A549 (cell line): Measurements from ENCODE around the gene AMHR2. TPM values are rescaled to one million over a fixed set of nuclear protein-coding genes. Genes with fewer than 3 reads are reported as not detected.
A peak's percentile ranks its signal among the peaks of the same experiment; 100 is the strongest.
"Not testable (repeated sequence)": the region's sequence is repeated elsewhere in the genome, so short reads cannot be mapped to it uniquely, and the experiment has no call there.

ENCODE experiments used
- ATAC-seq, 2 experiments: fragments of 200-7000 bp in 1 of 2; fragments of >200 bp in 1 of 2; cut with Nextera tagmentation in 1 of 2; cut with Tn5 transposase in 1 of 2; 3 replicates each; pipeline versions ENCODE4 v1.8.0 to v1.9.1; 2018 to 2020; ENCODE audit warnings: mild to moderate bottlenecking in 1 of 2, moderate library complexity in 1 of 2
- CTCF ChIA-PET: fragments of 300-600 bp; sonication (Branson Sonifier 250); formaldehyde crosslinking; extraction: SDS; loops from one replicate; lab custom pipeline; 2021; ENCODE audit warnings: antibody characterized with exemption, inconsistent platforms; lab: Yijun Ruan, JAX
- POLR2A ChIA-PET: fragments of 350-600 bp; formaldehyde crosslinking; extraction: SDS; loops from one replicate; lab custom pipeline; 2021; ENCODE audit warnings: antibody characterized with exemption, inconsistent platforms; lab: Yijun Ruan, JAX
- DNase-seq, 2 experiments: peaks; one replicate each; pipeline versions ENCODE4 v3.0.0 to v3.0.0-alpha.2; 2011 to 2016; ENCODE audit warnings: low read depth in 1 of 2, low spot score in 1 of 2
- FAIRE-seq: peaks from 2 replicates; lab custom pipeline; 2011; peaks lifted over from hg19 to GRCh38; lab: Jason Lieb, UNC
- H3K27ac ChIP-seq, 2 experiments: fragments of >200 bp; sonication (Bioruptor Twin); formaldehyde crosslinking; 3 replicates each; pipeline ENCODE4 v1.5.1; 2016 to 2017
- H3K4me1 ChIP-seq: fragments of >200 bp; sonication (Bioruptor Twin); formaldehyde crosslinking; 3 replicates; pipeline ENCODE4 v1.6.1; 2016
- H3K4me2 ChIP-seq: fragments of >200 bp; sonication (Bioruptor Twin); formaldehyde crosslinking; 3 replicates; pipeline ENCODE4 v1.6.1; 2016
- H3K4me3 ChIP-seq: fragments of >200 bp; sonication (Bioruptor Twin); formaldehyde crosslinking; 3 replicates; pipeline ENCODE4 v1.5.1; 2016
- H3K9me3 ChIP-seq: fragments of >200 bp; sonication (Bioruptor Twin); formaldehyde crosslinking; 3 replicates; pipeline ENCODE4 v1.6.1; 2016
- BHLHE40 ChIP-seq: IDR thresholded peaks from 2 replicates; pipeline ENCODE4 v1.6.1; 2012; ENCODE audit warnings: low read depth, low read length, inconsistent platforms
- CBX2 ChIP-seq: fragments of 200-600 bp; sonication (generic); IDR thresholded peaks from 2 replicates; pipeline ENCODE4 v1.6.1; 2016; ENCODE audit warnings: low read depth, mild to moderate bottlenecking, borderline replicate concordance
- EHMT2 ChIP-seq: fragments of 200-600 bp; sonication (generic); IDR thresholded peaks from 2 replicates; pipeline ENCODE4 v1.6.1; 2016; ENCODE audit warnings: antibody characterized with exemption, low read depth, mild to moderate bottlenecking, moderate library complexity
- EP300 ChIP-seq, 2 experiments: fragments of >200 bp; sonication (Bioruptor Twin); formaldehyde crosslinking; IDR thresholded peaks; 2 replicates in 1 of 2; 3 replicates in 1 of 2; pipeline ENCODE4 v1.6.1; 2016 to 2017
- HMGXB4 ChIP-seq: fragments of 250-450 bp; sonication (Bioruptor Pico); IDR thresholded peaks from 2 replicates; pipeline ENCODE4 v1.5.0; 2021; ENCODE audit warnings: mild to moderate bottlenecking, moderate library complexity, borderline replicate concordance
- HOXB13 ChIP-seq: fragments of 250-450 bp; sonication (Bioruptor Pico); IDR thresholded peaks from 2 replicates; pipeline ENCODE4 v1.5.0; 2020; ENCODE audit warnings: low read depth, mild to moderate bottlenecking, moderate library complexity
- HOXB5 ChIP-seq: fragments of 250-450 bp; sonication (Bioruptor Pico); IDR thresholded peaks from 2 replicates; pipeline ENCODE4 v1.5.0; 2020; ENCODE audit warnings: mild to moderate bottlenecking, moderate library complexity
- JUN ChIP-seq, 2 experiments: fragments of >200 bp; sonication (Bioruptor Twin); formaldehyde crosslinking; IDR thresholded peaks; 2 replicates in 1 of 2; 3 replicates in 1 of 2; pipeline ENCODE4 v1.6.1; 2016 to 2017
- JUNB ChIP-seq: fragments of >200 bp; sonication (Bioruptor Twin); formaldehyde crosslinking; IDR thresholded peaks from 2 replicates; pipeline ENCODE4 v1.6.1; 2016
- KDM1A ChIP-seq: fragments of 200-600 bp; sonication (generic); IDR thresholded peaks from 2 replicates; pipeline ENCODE4 v1.6.1; 2016; ENCODE audit warnings: low read depth, mild to moderate bottlenecking
- MAX ChIP-seq: IDR thresholded peaks from 2 replicates; pipeline ENCODE4 v1.6.1; 2012
- NR3C1 ChIP-seq: fragments of >200 bp; sonication (Bioruptor Twin); formaldehyde crosslinking; IDR thresholded peaks from 3 replicates; pipeline ENCODE4 v1.6.1; 2017
- PHF8 ChIP-seq: fragments of 200-600 bp; sonication (generic); IDR thresholded peaks from 2 replicates; pipeline ENCODE4 v1.6.1; 2016; ENCODE audit warnings: low read depth, mild to moderate bottlenecking, antibody characterized with exemption, moderate library complexity, borderline replicate concordance
- RAD21 ChIP-seq, 2 experiments: fragments of >200 bp in 1 of 2; sonication (Bioruptor Twin) in 1 of 2; formaldehyde crosslinking in 1 of 2; IDR thresholded peaks in 1 of 2; conservative IDR thresholded peaks in 1 of 2; 2 replicates in 1 of 2; 3 replicates in 1 of 2; pipeline ENCODE4 v1.6.1; 2012 to 2018; ENCODE audit warnings: inconsistent platforms in 1 of 2
- REST ChIP-seq: fragments of 200-600 bp; sonication (generic); IDR thresholded peaks from 2 replicates; pipeline ENCODE4 v1.6.1; 2016; ENCODE audit warnings: antibody characterized with exemption, mild to moderate bottlenecking, moderate library complexity
- RFX5 ChIP-seq: fragments of 450-650 bp; IDR thresholded peaks from 2 replicates; pipeline ENCODE4 v1.7.1; 2014; ENCODE audit warnings: antibody characterized with exemption, mild to moderate bottlenecking, moderate library complexity
- SREBF2 ChIP-seq: fragments of 450-650 bp; IDR thresholded peaks from 2 replicates; pipeline ENCODE4 v1.6.1; 2014; ENCODE audit warnings: mild to moderate bottlenecking, moderate library complexity
- TFCP2L1 ChIP-seq: fragments of 250-450 bp; sonication (Bioruptor Pico); IDR thresholded peaks from 2 replicates; pipeline ENCODE4 v1.5.0; 2021; ENCODE audit warnings: mild to moderate bottlenecking
- TP53 ChIP-seq: fragments of 250-450 bp; sonication (Bioruptor Pico); IDR thresholded peaks from 2 replicates; pipeline ENCODE4 v1.5.0; 2021; ENCODE audit warnings: mild to moderate bottlenecking, moderate library complexity
- USF2 ChIP-seq: fragments of 450-650 bp; IDR thresholded peaks from 2 replicates; pipeline ENCODE4 v1.6.1; 2014; ENCODE audit warnings: antibody characterized with exemption
- ZNF302 ChIP-seq: fragments of 250-450 bp; sonication (Bioruptor Pico); IDR thresholded peaks from 2 replicates; pipeline ENCODE4 v1.9.0; 2021; ENCODE audit warnings: inconsistent platforms, mild to moderate bottlenecking, moderate library complexity
- WGBS: methylation state at CpG from one replicate; pipeline ENCODE4 v1.1.6; 2017; ENCODE audit errors: missing lambda C conversion rate; 5-methylcytosine and 5-hydroxymethylcytosine counted together
- polyA plus RNA-seq, 4 experiments: library from polyadenylated mRNA; depleted of rRNA in 3 of 4; stranded (reverse); fragments of >200 nt; fragmentation: RNase III in 1 of 4; extraction: RNeasy Plus Mini Kit Qiagen cat#74134 plus additional on column Dnase treatment in 1 of 4; gene quantifications; 2 replicates in 3 of 4; 3 replicates in 1 of 4; pipeline ENCODE4 v1.2.3, GENCODE V29; 2011 to 2017

Gene AMHR2
- polyA plus RNA-seq, 2 of the 4 experiments (the other 2 are of a cell fraction) = 0.12 to 0.18 TPM

GRCh38 chr12:53417291-53417816 is 6.3 kb upstream of the AMHR2 start:
- not testable (repeated sequence) for DNase-seq, H3K9me3 ChIP-seq, ATAC-seq, H3K4me3 ChIP-seq, H3K27ac ChIP-seq, H3K4me2 ChIP-seq, FAIRE-seq
- ChIA-PET POLR2A (interaction anchor here (0.8 to 1.1 kb wide), 4 partner anchors 18 to 96 kb away, joined by 3 read pairs; partner anchors contain the start of gene AAAS), CTCF (interaction anchor here (0.8 to 2.8 kb wide), 11 partner anchors 8 to 96 kb away, joined by 3 to 21 read pairs (median 5); partner anchors contain the start of gene AAAS)
- 97% methylated on average over 9 of the region's 9 CpGs for WGBS
- 0 out of 5 replicates have a peak, but pooled peaks of 1 of the 2 experiments have one; percentile 32 for TF ChIP-seq JUN (IDR thresholded peaks at IDR 0.05)
- H3K4me1 ChIP-seq = peaks cover 42% of the 10 kb centered on the region

GRCh38 chr12:53418221-53418620 is 5.4 kb upstream of the AMHR2 start:
- 0 out of 3 replicates have a peak overlapping the region, but pooled peaks have one; percentile 12 for H3K4me2 ChIP-seq
- WGBS = 97% methylated on average over 3 of the region's 3 CpGs
- TF ChIP-seq RAD21 (conservative IDR thresholded peaks at IDR 0.05 in 1 of 2, IDR thresholded peaks at IDR 0.05 in 1 of 2) (no peak), RFX5 (no peak), BHLHE40 (no peak), USF2 (no peak), EP300 (IDR thresholded peaks at IDR 0.05) (no peak), KDM1A (no peak), NR3C1 (no peak), ZNF302 (CRISPR knock-in tag) (no peak), HOXB5 (CRISPR knock-in tag) (no peak), PHF8 (no peak)
- no peaks in the 10 kb centered on the region for H3K9me3 ChIP-seq
- peak overlapping the region in 1 of 2 experiments; percentile 1; a peak in 1 of 6 replicates for H3K27ac ChIP-seq
- ChIA-PET POLR2A (interaction anchor here (0.6 to 1.1 kb wide), 5 partner anchors 39 to 97 kb away, joined by 3 to 4 read pairs (median 4); partner anchors contain the start of genes AAAS and TARBP2), CTCF (interaction anchor here (1.2 to 2.8 kb wide), 5 partner anchors 23 to 97 kb away, joined by 3 to 21 read pairs (median 15); partner anchors contain the start of gene AAAS)
- peaks cover 36% of the 10 kb centered on the region for H3K4me1 ChIP-seq
- no peak for DNase-seq
- no peak overlapping the region for H3K4me3 ChIP-seq
- no peak for FAIRE-seq
- ATAC-seq = no peak

- no peak for TF ChIP-seq SREBF2
- TF ChIP-seq JUNB = no peak
- no peak for TF ChIP-seq HOXB13 (CRISPR knock-in tag)
- no peak for TF ChIP-seq HMGXB4 (CRISPR knock-in tag)
- TF ChIP-seq NR3C1 = no peak
- no peak for TF ChIP-seq EHMT2
- TF ChIP-seq REST = no peak
- TF ChIP-seq TFCP2L1 (CRISPR knock-in tag) = no peak
- no peak for TF ChIP-seq MAX
- no peak for TF ChIP-seq CBX2
- TF ChIP-seq TP53 (CRISPR knock-in tag) = no peak
- no peak for ATAC-seq
- 88% methylated on average over 2 of the region's 2 CpGs for WGBS
- CTCF ChIA-PET = interaction anchor here (2.0 to 16.7 kb wide), 7 partner anchors 12 to 93 kb away, joined by 8 to 408 read pairs (median 23); partner anchors contain the start of genes AAAS, SP1 and SP7
- H3K4me3 ChIP-seq = no peak overlapping the region
- no peaks in the 10 kb centered on the region for H3K9me3 ChIP-seq
- H3K27ac ChIP-seq = peak overlapping the region; percentile 82 to 87
- peak overlapping the region; percentile 94 for H3K4me2 ChIP-seq
- FAIRE-seq = no peak
- peaks cover 36% of the 10 kb centered on the region for H3K4me1 ChIP-seq
- POLR2A ChIA-PET = no interaction called here
- DNase-seq = no peak
These were observed 3.9 kb upstream of the AMHR2 start for GRCh38 chr12:53419756-53420155.

GRCh38 chr12:53422247-53422646 is 1.4 kb upstream of the AMHR2 start:
- H3K4me3 ChIP-seq, H3K4me2 ChIP-seq, H3K9me3 ChIP-seq, DNase-seq, FAIRE-seq, ATAC-seq, H3K27ac ChIP-seq: not testable (repeated sequence)
- 73% methylated on average over 12 of the region's 12 CpGs for WGBS
- ChIA-PET CTCF (interaction anchor here (0.7 to 16.7 kb wide), 22 partner anchors 9 to 120 kb away, joined by 3 to 408 read pairs (median 9); partner anchors contain the start of genes AAAS, PRR13, SP1 and TARBP2), POLR2A (interaction anchor here (0.7 kb wide), 1 partner anchor 13 kb away, joined by 5 read pairs; no protein-coding TSS in a partner anchor)
- peaks cover 31% of the 10 kb centered on the region for H3K4me1 ChIP-seq
